Dermis blood vessel endothelial cell (primary cell): ENCODE data around the gene MSMB. TPM values are rescaled to one million over a fixed set of nuclear protein-coding genes. Genes with fewer than 3 reads are reported as not detected.
"Not testable (repeated sequence)": the region's sequence is repeated elsewhere in the genome, so short reads cannot be mapped to it uniquely, and the experiment has no call there.

Experiments used
- DNase-seq: peaks from one replicate; pipeline ENCODE4 v3.0.0; 2010
- total RNA-seq: library from RNA; depleted of rRNA; stranded (reverse); fragments of >200 nt; gene quantifications from 2 replicates; pipeline ENCODE4 v1.2.3, GENCODE V29; 2014

MSMB gene
- total RNA-seq, 1 donor from 2014 or later = not detected

DNA sequence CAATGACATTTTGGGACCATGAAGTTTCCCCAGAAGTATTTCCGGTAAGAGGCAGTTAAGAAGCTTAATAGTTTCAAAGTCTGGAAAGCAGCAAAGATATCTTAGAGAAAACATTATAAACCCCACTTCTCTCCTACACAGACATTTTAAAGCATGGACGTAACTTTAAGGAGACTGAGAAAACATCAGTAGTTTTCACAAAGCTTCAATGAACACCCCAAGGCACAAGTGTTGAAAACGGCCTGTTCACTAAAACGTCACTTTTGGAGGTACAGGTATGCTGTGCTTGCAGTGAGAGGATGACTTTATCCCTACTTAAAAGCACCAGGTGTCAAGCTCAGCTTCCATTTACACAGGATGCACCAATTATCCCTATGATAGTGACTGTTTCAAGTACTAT is 40.7 kb downstream of the MSMB start:
- no peak for DNase-seq

GRCh38 chr10:46004963-46005362 is 41.1 kb downstream of the MSMB start:
- no peak for DNase-seq

GRCh38 chr10:46002916-46003693 is 43.0 kb downstream of the MSMB start:
- no peak for DNase-seq

- DNase-seq = not testable (repeated sequence)
Observed at GRCh38 chr10:46002189-46002687, 43.8 kb downstream of the MSMB start.

GRCh38 chr10:46001187-46001756 is 44.8 kb downstream of the MSMB start:
- no peak for DNase-seq

GRCh38 chr10:46000538-46000937 is 45.5 kb downstream of the MSMB start:
- no peak for DNase-seq

DNA sequence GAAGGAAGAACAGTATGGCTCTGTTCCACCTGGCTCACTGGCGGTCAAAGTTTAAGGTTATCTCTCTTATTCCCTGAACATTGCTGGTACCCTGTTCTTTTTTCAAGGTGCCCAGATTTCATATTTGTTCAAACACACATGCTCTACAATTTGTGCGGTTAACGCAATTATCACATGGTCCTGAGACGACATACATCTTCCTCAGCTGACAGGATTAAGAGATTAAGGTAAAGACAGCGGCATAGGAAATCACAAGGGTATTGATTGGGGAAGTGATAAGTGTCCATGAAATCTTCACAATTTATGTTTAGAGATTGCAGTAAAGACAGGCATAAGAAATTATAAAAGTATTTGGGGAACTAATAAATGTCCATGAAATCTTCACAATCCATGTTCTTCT is 46.1 kb downstream of the MSMB start:
- not testable (repeated sequence) for DNase-seq

- DNase-seq = no peak
Observed at GRCh38 chr10:45997994-45998763, 47.9 kb downstream of the MSMB start.

- DNase-seq = no peak
Observed at GRCh38 chr10:45997557-45997956, 48.5 kb downstream of the MSMB start.

DNA sequence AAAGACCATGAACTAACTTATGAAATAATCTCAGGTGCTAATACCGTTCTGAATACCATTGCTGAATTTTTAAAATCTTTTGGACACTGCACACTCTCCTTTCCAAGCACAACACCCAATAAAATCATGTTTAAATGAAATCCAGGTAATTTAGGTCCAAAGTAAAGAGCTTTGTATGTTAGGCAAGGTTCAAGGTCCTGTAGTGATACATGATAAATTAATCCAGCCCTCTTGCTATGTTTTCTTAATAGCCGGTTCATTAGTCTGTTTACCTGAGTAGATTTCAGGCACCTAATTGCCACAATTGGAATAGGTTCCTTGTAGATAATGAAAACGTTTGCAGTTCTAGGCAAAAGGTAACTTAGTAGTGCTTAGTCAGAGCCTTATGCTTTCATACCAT is 60.5 kb downstream of the MSMB start:
- DNase-seq = not testable (repeated sequence)

DNA sequence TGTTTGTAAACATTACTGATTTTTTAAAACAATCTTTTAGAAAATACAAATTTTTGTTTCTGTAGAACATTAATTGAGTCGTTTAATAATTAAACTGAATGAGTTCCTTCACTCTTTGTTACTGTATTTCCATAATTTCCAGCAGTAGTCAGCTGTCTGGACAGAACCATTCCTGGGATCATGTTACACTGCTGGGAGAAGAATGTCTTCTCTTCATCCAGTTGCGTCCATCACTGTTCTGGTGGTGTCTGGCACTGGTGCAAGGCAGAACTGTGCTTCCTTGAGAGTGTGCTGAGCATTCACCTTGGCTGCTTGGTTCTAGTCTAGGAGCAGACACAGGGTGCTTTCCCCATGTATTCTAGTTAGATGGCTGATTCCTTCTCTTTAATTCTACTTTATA is 61.6 kb downstream of the MSMB start:
- not testable (repeated sequence) for DNase-seq

DNA sequence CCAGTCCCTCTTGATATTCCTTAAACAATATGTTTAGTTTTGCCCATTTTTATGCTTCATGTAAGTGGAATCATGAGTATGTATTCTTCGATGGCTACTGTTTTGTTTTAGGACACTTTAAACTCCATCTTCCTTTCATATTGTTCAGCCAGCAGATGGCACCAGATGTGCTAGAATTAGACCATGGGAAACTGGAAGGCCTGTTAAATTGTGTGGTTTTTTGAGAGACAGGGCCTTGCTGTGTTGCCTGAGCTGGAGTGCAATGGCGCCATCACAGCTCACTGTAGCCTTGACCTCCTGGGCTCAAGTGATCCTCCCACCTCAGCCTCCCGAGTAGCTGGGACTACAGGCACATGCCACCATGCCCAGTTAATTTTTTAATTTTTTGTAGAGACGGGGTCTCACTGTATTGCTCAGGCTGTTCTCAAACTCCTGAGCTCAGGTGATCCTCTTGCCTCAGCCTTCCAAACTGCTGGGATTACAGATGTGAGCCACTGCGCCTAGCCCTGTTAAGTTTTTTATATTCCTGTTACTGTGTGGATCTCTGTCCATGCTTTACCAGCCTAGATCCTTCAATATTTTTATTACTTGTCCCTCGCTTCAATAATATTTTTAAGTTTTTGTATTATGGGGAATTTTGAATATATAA is 62.4 kb downstream of the MSMB start:
- peak; percentile 76 for DNase-seq

Other genes with a start within 250 kb of the MSMB start
- gene AGAP4, start 198.8 kb downstream of the MSMB start, total RNA-seq = 2.8 and 5.6 TPM in 2 replicates
- 71.5 and 73.8 TPM in 2 replicates for gene TIMM23, start 73.8 kb downstream of the MSMB start, total RNA-seq
- 256 and 296 TPM in 2 replicates for gene NCOA4, start 15.6 kb downstream of the MSMB start, total RNA-seq
- gene ANTXRL, start 240.7 kb upstream of the MSMB start, total RNA-seq = not detected in 2 replicates